IMR-90 (cell line): ENCODE data around the gene NKX2-8. TPM values are rescaled to one million over a fixed set of nuclear protein-coding genes. Genes with fewer than 3 reads are reported as not detected.

Experiments used
- ATAC-seq: fragments of 200-7000 bp; cut with Tn5 transposase; 2 replicates; pipeline ENCODE4 v1.9.1; 2020; ENCODE audit warnings: low read depth, mild to moderate bottlenecking, moderate library complexity
- BruUV-seq: library from RNA; stranded (reverse); fragments of 400-500 nt; replicated peaks from 2 replicates; lab custom pipeline; 2021; lab: Mats Ljungman, UMichigan
- CTCF ChIA-PET: fragments of 300-600 bp; formaldehyde crosslinking; extraction: SDS; loops from one replicate; lab custom pipeline; 2021; ENCODE audit warnings: antibody characterized with exemption; lab: Yijun Ruan, JAX
- POLR2A ChIA-PET: fragments of 300-600 bp; sonication (Branson Sonifier 250); formaldehyde crosslinking; loops from one replicate; lab custom pipeline; 2022; ENCODE audit warnings: antibody characterized with exemption; ENCODE audit not compliant: unreplicated experiment; lab: Charles Lee
- DNase-seq: peaks from one replicate; pipeline ENCODE4 v3.0.0; 2013
- H2AFZ ChIP-seq: replicated peaks from 2 replicates; pipeline ENCODE3; 2013; ENCODE audit warnings: low read length, mild to moderate bottlenecking; ENCODE audit not compliant: poor library complexity
- H2AK5ac ChIP-seq: 2 replicates; pipeline ENCODE4 v1.6.1; 2013; ENCODE audit warnings: low read depth, low read length, inconsistent platforms
- H2AK9ac ChIP-seq: replicated peaks from 2 replicates; pipeline ENCODE3; 2013; ENCODE audit warnings: mild to moderate bottlenecking, low read depth, low read length, moderate library complexity; ENCODE audit not compliant: poor library complexity
- H2BK120ac ChIP-seq: 2 replicates; pipeline ENCODE4 v1.6.1; 2013; ENCODE audit warnings: low read depth, low read length, inconsistent platforms
- H2BK15ac ChIP-seq: 3 replicates; pipeline ENCODE4 v1.6.1; 2013; ENCODE audit warnings: low read depth, low read length, inconsistent platforms
- H2BK20ac ChIP-seq: 2 replicates; pipeline ENCODE4 v1.6.1; 2013; ENCODE audit warnings: low read depth, mild to moderate bottlenecking, inconsistent platforms, low read length, moderate library complexity
- H2BK5ac ChIP-seq: 2 replicates; pipeline ENCODE4 v1.6.1; 2013; ENCODE audit warnings: mild to moderate bottlenecking, low read depth, low read length, inconsistent platforms; ENCODE audit not compliant: poor library complexity, severe bottlenecking
- H3K14ac ChIP-seq: replicated peaks from 2 replicates; pipeline ENCODE4 v1.6.1; 2013; ENCODE audit warnings: low read depth, low read length, inconsistent platforms
- H3K18ac ChIP-seq: 2 replicates; pipeline ENCODE4 v1.6.1; 2013; ENCODE audit warnings: low read depth, low read length, control low read depth
- H3K23ac ChIP-seq: 2 replicates; pipeline ENCODE4 v1.6.1; 2013; ENCODE audit warnings: low read depth, low read length, inconsistent platforms
- H3K27ac ChIP-seq: 2 replicates; pipeline ENCODE4 v1.5.1; 2013; ENCODE audit warnings: mild to moderate bottlenecking, control low read depth, low read length; ENCODE audit not compliant: insufficient read depth
- H3K27me3 ChIP-seq: 2 replicates; pipeline ENCODE4 v1.6.1; 2013; ENCODE audit warnings: low read length; ENCODE audit not compliant: control insufficient read depth, insufficient read depth
- H3K36me3 ChIP-seq: 2 replicates; pipeline ENCODE4 v1.6.1; 2013; ENCODE audit warnings: low read length, mixed read lengths; ENCODE audit not compliant: control insufficient read depth, insufficient read depth
- H3K4ac ChIP-seq: 2 replicates; pipeline ENCODE4 v1.6.1; 2013; ENCODE audit warnings: low read depth, low read length, inconsistent platforms
- H3K4me1 ChIP-seq: 2 replicates; pipeline ENCODE4 v1.6.1; 2013; ENCODE audit warnings: low read length, mixed read lengths; ENCODE audit not compliant: control insufficient read depth, insufficient read depth
- H3K4me2 ChIP-seq: 2 replicates; pipeline ENCODE4 v1.6.1; 2013; ENCODE audit warnings: low read depth, mild to moderate bottlenecking, control low read depth, low read length, moderate library complexity
- H3K4me3 ChIP-seq: 2 replicates; pipeline ENCODE4 v1.5.1; 2013; ENCODE audit warnings: low read depth, mild to moderate bottlenecking, control low read depth, low read length, moderate library complexity; ENCODE audit not compliant: insufficient read depth
- H3K56ac ChIP-seq: 2 replicates; pipeline ENCODE4 v1.6.1; 2013; ENCODE audit warnings: low read length, inconsistent platforms; ENCODE audit not compliant: insufficient read depth; ENCODE audit errors: extremely low read depth
- H3K79me1 ChIP-seq, 2 experiments: 2 replicates each; pipeline ENCODE4 v1.6.1; 2013; ENCODE audit warnings: low read length in 2 of 2, inconsistent platforms in 1 of 2, low read depth in 1 of 2
- H3K9ac ChIP-seq: 2 replicates; pipeline ENCODE4 v1.6.1; 2013; ENCODE audit warnings: low read depth, low read length, control low read depth
- H3K9me1 ChIP-seq: 2 replicates; pipeline ENCODE4 v1.6.1; 2013; ENCODE audit warnings: low read length, inconsistent platforms; ENCODE audit not compliant: insufficient read depth
- H3K9me3 ChIP-seq: 2 replicates; pipeline ENCODE4 v1.6.1; 2013; ENCODE audit warnings: low read length; ENCODE audit not compliant: control insufficient read depth, insufficient read depth
- H4K20me1 ChIP-seq: 2 replicates; pipeline ENCODE4 v1.6.1; 2013; ENCODE audit warnings: low read length, inconsistent platforms; ENCODE audit not compliant: insufficient read depth
- H4K5ac ChIP-seq: 2 replicates; pipeline ENCODE4 v1.6.1; 2013; ENCODE audit warnings: mild to moderate bottlenecking, low read depth, low read length, control low read depth
- H4K8ac ChIP-seq, 2 experiments: 2 replicates each; pipeline ENCODE4 v1.6.1; 2013; ENCODE audit warnings: low read depth in 2 of 2, low read length in 2 of 2, control low read depth in 1 of 2, inconsistent platforms in 1 of 2
- H4K91ac ChIP-seq: 2 replicates; pipeline ENCODE4 v1.6.1; 2013; ENCODE audit warnings: low read depth, low read length, inconsistent platforms; ENCODE audit not compliant: insufficient read depth
- CHD1 ChIP-seq: IDR thresholded peaks from 2 replicates; pipeline ENCODE4 v1.6.1; 2012; ENCODE audit warnings: low read depth, low read length, improper control_type of control experiment
- CTCF ChIP-seq: conservative IDR thresholded peaks from 2 replicates; pipeline ENCODE4 v1.5.1; 2012; ENCODE audit warnings: mild to moderate bottlenecking, low read depth, low read length, improper control_type of control experiment
- RAD21 ChIP-seq: IDR thresholded peaks from 2 replicates; pipeline ENCODE4 v1.6.1; 2012; ENCODE audit warnings: low read length, improper control_type of control experiment
- RFX5 ChIP-seq: IDR thresholded peaks from 2 replicates; pipeline ENCODE4 v1.8.0; 2012; ENCODE audit warnings: low read depth, mild to moderate bottlenecking, low read length, moderate library complexity
- USF2 ChIP-seq: fragments of 150-350 bp; IDR thresholded peaks from 2 replicates; pipeline ENCODE4 v1.6.1; 2017; ENCODE audit warnings: mild to moderate bottlenecking, antibody characterized with exemption, low read length, low read depth
- WGBS, 2 experiments: methylation state at CpG; one replicate each; pipeline versions ENCODE4 v1.1.5 to v1.1.7; 2013; ENCODE audit warnings: missing lambda C conversion rate in 2 of 2; ENCODE audit not compliant: insufficient read length in 1 of 2; ENCODE audit errors: extremely low coverage in 2 of 2; 5-methylcytosine and 5-hydroxymethylcytosine counted together
- dilution Hi-C: fragments of 300-500 bp; cut with HindIII; formaldehyde crosslinking; loops from one replicate; pipeline ENCODE4 v1.14.3; 2018; ENCODE audit warnings: low sequenced_read_pairs; ENCODE audit not compliant: unreplicated experiment
- in situ Hi-C: fragments of 300-500 bp; cut with MboI; formaldehyde crosslinking; loops from 3 replicates; pipeline ENCODE4 v1.14.3; 2019; ENCODE audit warnings: low sequenced_read_pairs, inconsistent platforms, mixed read lengths
- intact Hi-C: fragments of 100-400 bp; cut with micrococcal nuclease; formaldehyde crosslinking; loops from 2 replicates; pipeline ENCODE4 v1.10.0; 2022
- polyA plus RNA-seq, 3 experiments: library from polyadenylated mRNA; depleted of rRNA; stranded (reverse); fragments of >200 nt; gene quantifications; 2 replicates each; pipeline ENCODE4 v1.2.3, GENCODE V29; 2012; ENCODE audit warnings: low replicate concordance in 1 of 3
- total RNA-seq: library from RNA; depleted of rRNA; stranded (reverse); fragments of >200 nt; gene quantifications from 2 replicates; pipeline ENCODE4 v1.2.3, GENCODE V29; 2012

The NKX2-8 gene
- total and polyA plus RNA-seq, 2 of the 4 experiments (the other 2 are of a cell fraction): not detected

- Histone ChIP-seq H4K20me1 (no peaks in the 10 kb centered on the region), H3K18ac (no peak overlapping the region), H3K56ac (no peak overlapping the region), H3K27ac (no peak overlapping the region), H3K9me1 (no peaks in the 10 kb centered on the region), H3K36me3 (no peaks in the 10 kb centered on the region), H3K9me3 (no peaks in the 10 kb centered on the region), H3K4me3 (no peak overlapping the region), H2AK5ac (no peak overlapping the region), H2AFZ (no peak overlapping the region), H4K91ac (no peak overlapping the region), H3K14ac (no peak overlapping the region), H2BK20ac (no peak overlapping the region), H3K9ac (no peak overlapping the region), H3K4me1 (no peaks in the 10 kb centered on the region), H4K5ac (no peak overlapping the region), H3K79me1 (no peaks in the 10 kb centered on the region), H3K23ac (no peak overlapping the region), H3K4ac (no peak overlapping the region), H2BK5ac (no peak overlapping the region), H2AK9ac (no peak overlapping the region), H3K4me2 (no peak overlapping the region), H3K27me3 (peaks cover 2% of the 10 kb centered on the region), H2BK15ac (no peak overlapping the region), H4K8ac (no peak overlapping the region), H2BK120ac (no peak overlapping the region)
- intact Hi-C loops (loop anchor here (1.0 to 2.0 kb wide), 2 partner anchors 52 to 723 kb away; no protein-coding TSS in a partner anchor), in situ Hi-C loops (no loop called here), dilution Hi-C loops (no loop called here)
- ATAC-seq (no peak), DNase-seq (no peak)
- no peak for TF ChIP-seq CTCF
- TF ChIP-seq RFX5: no peak
- TF ChIP-seq USF2: no peak
- no peak for TF ChIP-seq RAD21
- TF ChIP-seq CHD1: no peak
- no CpG with 5 or more reads among the region's 1 CpG for WGBS, 2 experiments
- POLR2A ChIA-PET: no interaction called here
- no TSS peak for BruUV-seq
- CTCF ChIA-PET: interaction anchor here (0.6 to 1.5 kb wide), 9 partner anchors 9 to 1004 kb away, joined by 3 to 7 read pairs (median 4); no protein-coding TSS in a partner anchor
Measured at GRCh38 chr14:36605506-36605857, 23.1 kb upstream of the NKX2-8 start.
